SK-N-SH treated with all-trans-retinoic acid at 6 μM for 48 hours (cell line): ENCODE data around the gene FAM217B.

Experiments
- ATAC-seq: fragments of 200-7000 bp; cut with Tn5 transposase; 3 replicates; pipeline ENCODE4 v1.9.1; 2020; ENCODE audit warnings: mild to moderate bottlenecking, moderate library complexity
- ARNTL ChIP-seq: fragments of 450-650 bp; formaldehyde crosslinking; IDR thresholded peaks from 2 replicates; pipeline ENCODE4 v1.5.0; 2020; ENCODE audit warnings: low read depth, mild to moderate bottlenecking, moderate library complexity, borderline replicate concordance
- BACH2 ChIP-seq: fragments of 250-450 bp; sonication (Bioruptor Pico); IDR thresholded peaks from 2 replicates; pipeline ENCODE4 v1.9.0; 2021; ENCODE audit warnings: mild to moderate bottlenecking, borderline replicate concordance
- CREB5 ChIP-seq: fragments of 250-450 bp; sonication (Bioruptor Pico); IDR thresholded peaks from 2 replicates; pipeline ENCODE4 v1.5.1; 2020; ENCODE audit warnings: low read depth, mild to moderate bottlenecking, moderate library complexity
- CSDC2 ChIP-seq: fragments of 250-450 bp; sonication (Bioruptor Pico); IDR thresholded peaks from 2 replicates; pipeline ENCODE4 v1.5.0; 2020; ENCODE audit warnings: mild to moderate bottlenecking, moderate library complexity
- GLIS3 ChIP-seq: fragments of 250-450 bp; sonication (Bioruptor Pico); IDR thresholded peaks from 2 replicates; pipeline ENCODE4 v1.5.0; 2020; ENCODE audit warnings: mild to moderate bottlenecking, moderate library complexity
- ISL1 ChIP-seq: fragments of 250-450 bp; sonication (Bioruptor Pico); IDR thresholded peaks from 2 replicates; pipeline ENCODE4 v2.1.2; 2022; ENCODE audit warnings: mild to moderate bottlenecking, moderate library complexity
- PATZ1 ChIP-seq: fragments of 250-450 bp; sonication (Bioruptor Pico); IDR thresholded peaks from 2 replicates; pipeline ENCODE4 v1.8.0; 2020; ENCODE audit warnings: mild to moderate bottlenecking, moderate library complexity, borderline replicate concordance
- POU6F1 ChIP-seq: fragments of 250-450 bp; sonication (Bioruptor Pico); IDR thresholded peaks from 2 replicates; pipeline ENCODE4 v1.8.0; 2021; ENCODE audit warnings: low read depth, mild to moderate bottlenecking, moderate library complexity, borderline replicate concordance
- PPARA ChIP-seq: fragments of 250-450 bp; sonication (Bioruptor Pico); IDR thresholded peaks from 2 replicates; pipeline ENCODE4 v1.5.0; 2020; ENCODE audit warnings: mild to moderate bottlenecking, borderline replicate concordance
- RARB ChIP-seq: fragments of 250-450 bp; sonication (Bioruptor Pico); IDR thresholded peaks from 2 replicates; pipeline ENCODE4 v1.8.0; 2021; ENCODE audit warnings: mild to moderate bottlenecking, moderate library complexity
- SNAI2 ChIP-seq: fragments of 250-450 bp; sonication (Bioruptor Pico); IDR thresholded peaks from 2 replicates; pipeline ENCODE4 v1.5.0; 2020; ENCODE audit warnings: mild to moderate bottlenecking, moderate library complexity
- TCF4 ChIP-seq: fragments of 250-450 bp; sonication (Bioruptor Pico); IDR thresholded peaks from 2 replicates; pipeline ENCODE4 v1.8.0; 2021; ENCODE audit warnings: mild to moderate bottlenecking, moderate library complexity, borderline replicate concordance
- TOX ChIP-seq: fragments of 250-450 bp; sonication (Bioruptor Pico); IDR thresholded peaks from 2 replicates; pipeline ENCODE4 v1.8.0; 2021; ENCODE audit warnings: mild to moderate bottlenecking, moderate library complexity, borderline replicate concordance
- ZC3H10 ChIP-seq: fragments of 250-450 bp; sonication (Bioruptor Pico); IDR thresholded peaks from 2 replicates; pipeline ENCODE4 v1.5.1; 2021; ENCODE audit warnings: mild to moderate bottlenecking, moderate library complexity
- ZFP3 ChIP-seq: fragments of 250-450 bp; sonication (Bioruptor Pico); IDR thresholded peaks from 2 replicates; pipeline ENCODE4 v1.5.0; 2020; ENCODE audit warnings: mild to moderate bottlenecking, moderate library complexity
- ZFP30 ChIP-seq: fragments of 450-650 bp; formaldehyde crosslinking; IDR thresholded peaks from 2 replicates; pipeline ENCODE4 v1.5.0; 2022; ENCODE audit warnings: mild to moderate bottlenecking, moderate library complexity
- ZNF565 ChIP-seq: fragments of 450-650 bp; formaldehyde crosslinking; conservative IDR thresholded peaks from 2 replicates; pipeline ENCODE4 v1.5.0; 2020; ENCODE audit warnings: low read depth, mild to moderate bottlenecking, moderate library complexity
- ZNF70 ChIP-seq: fragments of 450-650 bp; formaldehyde crosslinking; IDR thresholded peaks from 2 replicates; pipeline ENCODE4 v1.5.0; 2020; ENCODE audit warnings: mild to moderate bottlenecking, moderate library complexity
- ZNF8 ChIP-seq: fragments of 450-650 bp; formaldehyde crosslinking; IDR thresholded peaks from 2 replicates; pipeline ENCODE4 v1.5.0; 2020; ENCODE audit warnings: mild to moderate bottlenecking, moderate library complexity
- TF ChIP-seq, protein P1 (sequence below): fragments of 250-450 bp; sonication (Bioruptor Pico); IDR thresholded peaks from 2 replicates; pipeline ENCODE4 v1.5.1; 2021; ENCODE audit warnings: mild to moderate bottlenecking, moderate library complexity
- TF ChIP-seq, protein P2 (sequence below): fragments of 250-450 bp; sonication (Bioruptor Pico); IDR thresholded peaks from 2 replicates; pipeline ENCODE4 v1.5.0; 2020; ENCODE audit warnings: mild to moderate bottlenecking, moderate library complexity

The FAM217B gene

DNA sequence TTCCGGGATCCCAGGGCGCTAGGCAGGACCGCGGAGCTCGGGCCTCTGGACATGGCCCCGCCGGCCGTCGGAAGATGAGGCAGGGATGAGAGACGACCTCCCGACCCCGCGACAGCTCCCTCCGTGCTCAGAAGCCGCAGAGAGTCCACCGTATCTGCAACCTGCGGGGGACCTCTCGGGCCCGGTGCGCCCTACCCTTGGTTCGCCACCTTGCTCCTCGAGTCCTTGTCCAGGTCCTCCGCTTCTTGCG lies 385 bp upstream of the FAM217B start:
- TF ChIP-seq CREB5 (CRISPR knock-in tag) (no peak), TOX (CRISPR knock-in tag) (no peak), CSDC2 (CRISPR knock-in tag) (no peak), ZNF8 (CRISPR knock-in tag) (no peak), ZC3H10 (no peak), ZFP30 (CRISPR knock-in tag) (no peak), RARB (no peak), BACH2 (CRISPR knock-in tag) (no peak), PATZ1 (no peak), ZNF70 (CRISPR knock-in tag) (no peak), GLIS3 (no peak), ARNTL (CRISPR knock-in tag) (no peak), POU6F1 (CRISPR knock-in tag) (no peak), TCF4 (CRISPR knock-in tag) (no peak), SNAI2 (CRISPR knock-in tag) (no peak), ZNF565 (CRISPR knock-in tag) (no peak), ZFP3 (no peak), ISL1 (CRISPR knock-in tag) (no peak)
- TF ChIP-seq, protein P1, sequence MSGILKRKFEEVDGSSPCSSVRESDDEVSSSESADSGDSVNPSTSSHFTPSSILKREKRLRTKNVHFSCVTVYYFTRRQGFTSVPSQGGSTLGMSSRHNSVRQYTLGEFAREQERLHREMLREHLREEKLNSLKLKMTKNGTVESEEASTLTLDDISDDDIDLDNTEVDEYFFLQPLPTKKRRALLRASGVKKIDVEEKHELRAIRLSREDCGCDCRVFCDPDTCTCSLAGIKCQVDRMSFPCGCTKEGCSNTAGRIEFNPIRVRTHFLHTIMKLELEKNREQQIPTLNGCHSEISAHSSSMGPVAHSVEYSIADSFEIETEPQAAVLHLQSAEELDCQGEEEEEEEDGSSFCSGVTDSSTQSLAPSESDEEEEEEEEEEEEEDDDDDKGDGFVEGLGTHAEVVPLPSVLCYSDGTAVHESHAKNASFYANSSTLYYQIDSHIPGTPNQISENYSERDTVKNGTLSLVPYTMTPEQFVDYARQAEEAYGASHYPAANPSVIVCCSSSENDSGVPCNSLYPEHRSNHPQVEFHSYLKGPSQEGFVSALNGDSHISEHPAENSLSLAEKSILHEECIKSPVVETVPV, result no peak
- TF ChIP-seq, protein P2, sequence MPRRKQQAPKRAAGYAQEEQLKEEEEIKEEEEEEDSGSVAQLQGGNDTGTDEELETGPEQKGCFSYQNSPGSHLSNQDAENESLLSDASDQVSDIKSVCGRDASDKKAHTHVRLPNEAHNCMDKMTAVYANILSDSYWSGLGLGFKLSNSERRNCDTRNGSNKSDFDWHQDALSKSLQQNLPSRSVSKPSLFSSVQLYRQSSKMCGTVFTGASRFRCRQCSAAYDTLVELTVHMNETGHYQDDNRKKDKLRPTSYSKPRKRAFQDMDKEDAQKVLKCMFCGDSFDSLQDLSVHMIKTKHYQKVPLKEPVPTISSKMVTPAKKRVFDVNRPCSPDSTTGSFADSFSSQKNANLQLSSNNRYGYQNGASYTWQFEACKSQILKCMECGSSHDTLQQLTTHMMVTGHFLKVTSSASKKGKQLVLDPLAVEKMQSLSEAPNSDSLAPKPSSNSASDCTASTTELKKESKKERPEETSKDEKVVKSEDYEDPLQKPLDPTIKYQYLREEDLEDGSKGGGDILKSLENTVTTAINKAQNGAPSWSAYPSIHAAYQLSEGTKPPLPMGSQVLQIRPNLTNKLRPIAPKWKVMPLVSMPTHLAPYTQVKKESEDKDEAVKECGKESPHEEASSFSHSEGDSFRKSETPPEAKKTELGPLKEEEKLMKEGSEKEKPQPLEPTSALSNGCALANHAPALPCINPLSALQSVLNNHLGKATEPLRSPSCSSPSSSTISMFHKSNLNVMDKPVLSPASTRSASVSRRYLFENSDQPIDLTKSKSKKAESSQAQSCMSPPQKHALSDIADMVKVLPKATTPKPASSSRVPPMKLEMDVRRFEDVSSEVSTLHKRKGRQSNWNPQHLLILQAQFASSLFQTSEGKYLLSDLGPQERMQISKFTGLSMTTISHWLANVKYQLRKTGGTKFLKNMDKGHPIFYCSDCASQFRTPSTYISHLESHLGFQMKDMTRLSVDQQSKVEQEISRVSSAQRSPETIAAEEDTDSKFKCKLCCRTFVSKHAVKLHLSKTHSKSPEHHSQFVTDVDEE (CRISPR knock-in tag), result no peak
- TF ChIP-seq, all 23 proteins: peak for 0
- peak; percentile 16 for ATAC-seq

DNA sequence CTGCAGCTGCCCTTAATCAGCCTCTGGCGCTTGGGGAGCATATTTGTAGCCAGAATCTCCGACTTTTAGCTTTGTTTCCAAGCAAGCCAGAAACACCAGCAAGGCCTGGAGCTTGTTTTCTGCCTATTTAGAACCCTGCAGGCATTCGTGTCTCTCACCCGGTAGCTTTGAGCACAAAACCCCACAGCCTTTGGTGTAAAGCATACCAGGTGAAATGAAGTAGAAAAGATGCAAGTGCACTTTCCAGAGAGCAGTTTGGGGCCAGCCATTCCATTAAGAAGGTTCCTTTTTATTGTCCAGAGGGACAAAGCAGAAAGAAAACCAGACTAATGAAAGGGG lies 736 bp downstream of the FAM217B start:
- ATAC-seq, result no peak
- TF ChIP-seq ZFP3, result no peak
- TF ChIP-seq ISL1 (CRISPR knock-in tag), result no peak
- no peak for TF ChIP-seq CREB5 (CRISPR knock-in tag)
- no peak for TF ChIP-seq SNAI2 (CRISPR knock-in tag)
- TF ChIP-seq PPARA, result no peak
- TF ChIP-seq ZNF70 (CRISPR knock-in tag), result no peak
- TF ChIP-seq, protein P1, result no peak
- TF ChIP-seq BACH2 (CRISPR knock-in tag), result no peak
- no peak for TF ChIP-seq CSDC2 (CRISPR knock-in tag)
- no peak for TF ChIP-seq ARNTL (CRISPR knock-in tag)
- no peak for TF ChIP-seq ZNF565 (CRISPR knock-in tag)
- no peak for TF ChIP-seq POU6F1 (CRISPR knock-in tag)
- TF ChIP-seq, protein P2 (CRISPR knock-in tag), result no peak
- no peak for TF ChIP-seq TCF4 (CRISPR knock-in tag)
- TF ChIP-seq ZC3H10, result no peak
- no peak for TF ChIP-seq RARB
